T-cell (primary cell): ENCODE data around the gene PSMB3. TPM values are rescaled to one million over a fixed set of nuclear protein-coding genes. Genes with fewer than 3 reads are reported as not detected.

Experiments used
- ATAC-seq, 4 experiments: fragments of 200-7000 bp in 3 of 4; fragments of 150-1000 bp in 1 of 4; cut with Tn5 transposase; replicated peaks in 1 of 4; 1 replicate in 3 of 4; 2 replicates in 1 of 4; pipeline ENCODE4 v1.10.0; 2021; ENCODE audit warnings: moderate library complexity in 3 of 4, mild to moderate bottlenecking in 2 of 4, moderate number of reproducible peaks in 1 of 4
- CTCF ChIA-PET, 2 donors: fragments of 300-600 bp; sonication (Branson Sonifier 250); formaldehyde crosslinking; loops; one replicate each; lab custom pipeline; 2022; ENCODE audit warnings: antibody characterized with exemption in 2 of 2; lab: Charles Lee
- POLR2A ChIA-PET, 2 donors: fragments of 300-600 bp; sonication (Branson Sonifier 250); formaldehyde crosslinking; loops; one replicate each; lab custom pipeline; 2022; ENCODE audit warnings: antibody characterized with exemption in 2 of 2; lab: Charles Lee
- DNase-seq, 35 experiments: peaks; one replicate each; pipeline versions ENCODE4 v3.0.0 to v3.0.0-alpha.2; 2013 to 2023
- H3K27ac ChIP-seq: one replicate; pipeline ENCODE4 v1.5.1; 2013; ENCODE audit warnings: low read length
- H3K27me3 ChIP-seq, 2 experiments: replicated peaks in 1 of 2; 1 replicate in 1 of 2; 2 replicates in 1 of 2; pipeline versions ENCODE4 v1.6.1 to v1.7.0; 2013; ENCODE audit warnings: low read length in 1 of 2, mixed read lengths in 1 of 2; ENCODE audit not compliant: control insufficient read depth in 2 of 2, insufficient read depth in 2 of 2; ENCODE audit errors: extremely low read depth in 1 of 2
- H3K36me3 ChIP-seq, 2 donors: 1 replicate in 1 of 2; 2 replicates in 1 of 2; pipeline versions ENCODE4 v1.6.1 to v1.7.0; 2013; ENCODE audit warnings: low read length in 1 of 2; ENCODE audit not compliant: control insufficient read depth in 2 of 2, insufficient read depth in 1 of 2; ENCODE audit errors: extremely low read depth in 1 of 2
- H3K4me1 ChIP-seq, 2 experiments: 1 replicate in 1 of 2; 2 replicates in 1 of 2; pipeline versions ENCODE4 v1.6.1 to v1.7.0; 2013; ENCODE audit warnings: low read length in 2 of 2, mixed read lengths in 1 of 2; ENCODE audit not compliant: insufficient read depth in 2 of 2, control insufficient read depth in 1 of 2; ENCODE audit errors: extremely low read depth in 1 of 2
- H3K4me3 ChIP-seq, 2 donors: 1 replicate in 1 of 2; 2 replicates in 1 of 2; pipeline versions ENCODE4 v1.5.1 to v1.7.0; 2013; ENCODE audit warnings: mild to moderate bottlenecking in 2 of 2, low read length in 1 of 2, moderate library complexity in 1 of 2; ENCODE audit not compliant: control insufficient read depth in 1 of 2; ENCODE audit errors: extremely low read depth in 1 of 2
- H3K9me3 ChIP-seq: 2 replicates; pipeline ENCODE4 v1.7.0; 2013
- H3K27ac Mint-ChIP-seq, 2 donors: one replicate each; pipeline ENCODE4 v1.8.0; 2020 to 2021; ENCODE audit warnings: mild to moderate bottlenecking in 2 of 2, mixed read lengths in 2 of 2
- H3K27me3 Mint-ChIP-seq, 2 donors: one replicate each; pipeline ENCODE4 v1.8.0; 2021 to 2022; ENCODE audit warnings: mixed read lengths in 2 of 2
- H3K36me3 Mint-ChIP-seq: one replicate; pipeline ENCODE4 v1.8.0; 2021; ENCODE audit warnings: mixed read lengths
- H3K4me1 Mint-ChIP-seq, 3 donors: one replicate each; pipeline ENCODE4 v1.8.0; 2020 to 2022; ENCODE audit warnings: mixed read lengths in 3 of 3, mild to moderate bottlenecking in 1 of 3
- H3K4me3 Mint-ChIP-seq, 3 donors: one replicate each; pipeline ENCODE4 v1.8.0; 2020 to 2022; ENCODE audit warnings: mild to moderate bottlenecking in 3 of 3, mixed read lengths in 3 of 3, moderate library complexity in 3 of 3
- H3K9me3 Mint-ChIP-seq, 3 donors: one replicate each; pipeline ENCODE4 v1.8.0; 2020 to 2022; ENCODE audit warnings: mixed read lengths in 3 of 3
- WGBS: methylation state at CpG from one replicate; pipeline ENCODE4 v1.1.5; 2013; ENCODE audit warnings: missing lambda C conversion rate; ENCODE audit not compliant: insufficient coverage; 5-methylcytosine and 5-hydroxymethylcytosine counted together
- total RNA-seq, 35 experiments: library from RNA in 6 of 35; stranded (reverse) in 6 of 35; fragments of 120-200 nt in 1 of 35; gene quantifications; one replicate each; pipeline versions ENCODE4 v1.2.1 to v1.2.4 and lab custom pipeline; 2013 to 2026

Gene PSMB3
- total RNA-seq, 5 donors from 2014 or later (not counting 1 experiment from before 2014, with no cell fraction given): 81.2 to 116 (median 104) TPM

DNA sequence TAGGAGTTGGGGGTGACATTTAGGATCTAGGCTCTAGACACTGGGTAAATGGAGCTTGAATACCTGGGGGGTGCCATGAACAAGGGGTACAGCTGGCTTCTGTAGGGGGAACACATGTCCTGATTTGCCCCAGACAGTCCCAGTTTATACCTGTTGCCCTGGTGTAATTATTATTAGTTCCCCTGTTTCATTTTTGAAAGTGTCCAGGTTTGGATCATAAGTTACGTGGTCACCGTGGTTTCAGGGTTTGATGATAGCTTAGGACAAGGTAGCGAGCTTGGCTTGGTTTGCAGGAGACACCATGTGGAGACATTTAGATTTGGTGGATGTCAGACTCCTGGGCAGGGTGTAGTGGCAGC lies 42.0 kb upstream of the PSMB3 start:
- peaks cover 45 to 56% (median 54%) of the 10 kb centered on the region in 3 donors for H3K4me1 Mint-ChIP-seq
- DNase-seq (no peak), ATAC-seq (no peak)
- H3K27me3 ChIP-seq: no peaks in the 10 kb centered on the region
- CTCF ChIA-PET: interaction anchor here (0.5 to 1.8 kb wide), 3 partner anchors 18 to 32 kb away, joined by 3 to 6 read pairs (median 3); no protein-coding TSS in a partner anchor
- H3K9me3 ChIP-seq: no peaks in the 10 kb centered on the region
- H3K27ac Mint-ChIP-seq: peak overlapping the region; percentile 66 to 69
- no peaks in the 10 kb centered on the region for H3K9me3 Mint-ChIP-seq
- H3K4me3 ChIP-seq: no peak overlapping the region
- H3K4me1 ChIP-seq: peaks cover 14 to 69% of the 10 kb centered on the region in 2 experiments
- POLR2A ChIA-PET: no interaction called here
- H3K36me3 ChIP-seq: peaks cover 31 to 82% of the 10 kb centered on the region in 2 donors
- 100% methylated on average over 3 of the region's 3 CpGs for WGBS
- no peak overlapping the region for H3K4me3 Mint-ChIP-seq
- no peak overlapping the region for H3K27ac ChIP-seq
- H3K36me3 Mint-ChIP-seq: peaks cover 47% of the 10 kb centered on the region
- H3K27me3 Mint-ChIP-seq: no peaks in the 10 kb centered on the region

DNA sequence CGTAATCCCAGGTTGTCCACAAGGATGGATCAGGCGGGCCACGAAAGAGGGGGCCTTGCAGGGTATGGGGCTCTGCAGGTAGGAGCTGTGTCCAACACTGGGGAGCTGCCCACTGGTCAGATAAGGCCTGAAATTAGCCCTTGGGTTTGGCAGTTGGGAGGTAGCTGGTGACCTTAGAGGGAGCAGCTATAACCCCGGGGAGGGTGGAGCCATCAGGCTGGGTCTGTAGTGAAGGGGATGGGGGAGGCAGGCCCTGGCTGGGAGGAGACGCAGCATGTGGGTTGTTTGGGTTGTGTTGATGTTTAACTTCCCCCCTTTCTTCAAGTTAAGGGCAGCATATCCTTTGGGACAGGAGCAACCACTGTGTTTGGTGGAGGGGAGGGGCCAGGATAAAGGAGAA lies 41.6 kb upstream of the PSMB3 start:
- Mint-ChIP-seq H3K27ac (peak overlapping the region; percentile 34 to 52), H3K4me1 (peaks cover 45 to 58% (median 56%) of the 10 kb centered on the region in 3 donors), H3K4me3 (no peak overlapping the region), H3K36me3 (peaks cover 51% of the 10 kb centered on the region), H3K27me3 (no peaks in the 10 kb centered on the region), H3K9me3 (no peaks in the 10 kb centered on the region)
- POLR2A ChIA-PET: no interaction called here
- Histone ChIP-seq H3K4me1 (peaks cover 14 to 71% of the 10 kb centered on the region in 2 experiments), H3K27ac (no peak overlapping the region), H3K27me3 (no peaks in the 10 kb centered on the region), H3K9me3 (no peaks in the 10 kb centered on the region), H3K36me3 (peaks cover 33 to 86% of the 10 kb centered on the region in 2 donors), H3K4me3 (no peak overlapping the region)
- CTCF ChIA-PET: interaction anchor here in 1 of 2 donors (0.6 to 1.8 kb wide), 2 partner anchors 17 to 32 kb away, joined by 3 to 6 read pairs; no protein-coding TSS in a partner anchor
- WGBS: 95% methylated on average over 4 of the region's 5 CpGs
- DNase-seq (no peak), ATAC-seq (no peak)

DNA sequence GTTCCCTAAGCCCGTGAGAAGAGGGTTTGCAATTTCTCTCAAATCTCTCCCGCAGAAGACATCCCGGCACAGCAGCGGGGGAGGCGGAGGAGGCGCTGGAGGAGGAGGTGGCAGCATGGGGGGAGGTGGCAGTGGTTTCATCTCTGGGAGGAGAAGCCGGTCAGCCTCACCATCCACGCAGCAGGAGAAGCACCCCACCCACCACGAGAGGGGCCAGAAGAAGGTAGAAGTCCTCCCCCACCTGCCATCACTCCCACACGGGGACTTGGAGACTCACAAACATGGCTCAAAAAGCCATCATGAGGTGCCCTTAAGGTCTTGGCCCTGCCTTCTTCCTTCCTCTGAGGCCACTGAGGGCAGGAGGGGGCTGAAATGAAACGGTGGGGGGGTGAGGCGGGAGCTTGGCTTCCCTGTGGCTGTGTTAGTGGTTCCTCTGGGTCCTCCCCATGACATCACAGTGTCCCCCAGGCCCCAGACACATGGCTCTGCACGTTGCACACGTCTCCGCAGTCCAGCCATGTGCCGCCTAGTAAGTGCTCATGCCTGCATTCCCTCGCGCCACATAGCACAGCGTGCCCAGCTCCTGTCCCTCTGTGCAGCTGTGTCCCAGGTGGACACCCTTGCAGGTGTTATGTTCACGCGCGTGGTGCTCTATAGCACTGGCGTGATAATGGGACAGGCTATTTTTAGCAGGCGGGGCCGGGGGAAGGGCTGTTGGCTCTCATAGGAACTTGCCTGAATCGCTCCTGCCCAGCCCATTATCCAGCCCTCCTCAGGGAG lies 40.6 kb upstream of the PSMB3 start:
- H3K4me1 Mint-ChIP-seq: peaks cover 40 to 51% (median 50%) of the 10 kb centered on the region in 3 donors
- peak overlapping the region in 1 of 2 donors; percentile 28 for H3K27ac Mint-ChIP-seq
- WGBS: 85% methylated on average over 15 of the region's 26 CpGs
- ChIA-PET POLR2A (no interaction called here), CTCF (interaction anchor here in 1 of 2 donors (0.5 kb wide), 1 partner anchor 36 kb away, joined by 3 read pairs; no protein-coding TSS in a partner anchor)
- no peak overlapping the region for H3K4me3 Mint-ChIP-seq
- no peak overlapping the region for H3K4me3 ChIP-seq
- H3K9me3 Mint-ChIP-seq: no peaks in the 10 kb centered on the region
- no peaks in the 10 kb centered on the region for H3K27me3 Mint-ChIP-seq
- DNase-seq: no peak
- no peaks in the 10 kb centered on the region for H3K27me3 ChIP-seq
- peaks cover 14 to 69% of the 10 kb centered on the region in 2 experiments for H3K4me1 ChIP-seq
- H3K36me3 ChIP-seq: peaks cover 42 to 96% of the 10 kb centered on the region in 2 donors
- no peaks in the 10 kb centered on the region for H3K9me3 ChIP-seq
- no peak for ATAC-seq
- peaks cover 55% of the 10 kb centered on the region for H3K36me3 Mint-ChIP-seq
- H3K27ac ChIP-seq: no peak overlapping the region

DNA sequence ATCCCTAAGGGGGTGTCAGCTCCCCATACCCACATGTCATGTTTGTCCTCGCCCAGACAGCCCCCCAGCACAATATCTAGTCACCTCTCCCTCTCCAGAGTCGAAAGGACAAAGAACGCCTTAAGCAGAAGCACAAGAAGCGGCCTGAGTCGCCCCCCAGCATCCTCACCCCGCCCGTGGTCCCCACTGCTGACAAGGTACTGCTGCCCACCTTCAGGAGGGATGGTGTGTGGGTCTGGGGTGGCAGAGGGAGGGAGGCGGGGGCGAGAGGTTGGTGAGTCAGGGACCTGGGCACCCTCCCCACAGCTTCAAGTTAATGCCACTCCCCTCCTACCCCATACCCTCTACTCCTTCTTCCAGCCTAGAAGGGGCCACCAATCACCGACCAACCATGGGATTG lies 39.9 kb upstream of the PSMB3 start:
- H3K36me3 Mint-ChIP-seq: peaks cover 60% of the 10 kb centered on the region
- Histone ChIP-seq H3K27me3 (no peaks in the 10 kb centered on the region), H3K36me3 (peaks cover 43 to 98% of the 10 kb centered on the region in 2 donors), H3K27ac (no peak overlapping the region), H3K4me1 (peaks cover 11 to 68% of the 10 kb centered on the region in 2 experiments), H3K9me3 (no peaks in the 10 kb centered on the region), H3K4me3 (no peak overlapping the region)
- H3K27ac Mint-ChIP-seq: no peak overlapping the region
- ATAC-seq: no peak
- H3K27me3 Mint-ChIP-seq: no peaks in the 10 kb centered on the region
- H3K4me3 Mint-ChIP-seq: no peak overlapping the region
- WGBS: 100% methylated on average over 1 of the region's 10 CpGs
- H3K4me1 Mint-ChIP-seq: peaks cover 35 to 46% (median 44%) of the 10 kb centered on the region in 3 donors
- ChIA-PET POLR2A (no interaction called here), CTCF (no interaction called here)
- DNase-seq: no peak
- no peaks in the 10 kb centered on the region for H3K9me3 Mint-ChIP-seq

DNA sequence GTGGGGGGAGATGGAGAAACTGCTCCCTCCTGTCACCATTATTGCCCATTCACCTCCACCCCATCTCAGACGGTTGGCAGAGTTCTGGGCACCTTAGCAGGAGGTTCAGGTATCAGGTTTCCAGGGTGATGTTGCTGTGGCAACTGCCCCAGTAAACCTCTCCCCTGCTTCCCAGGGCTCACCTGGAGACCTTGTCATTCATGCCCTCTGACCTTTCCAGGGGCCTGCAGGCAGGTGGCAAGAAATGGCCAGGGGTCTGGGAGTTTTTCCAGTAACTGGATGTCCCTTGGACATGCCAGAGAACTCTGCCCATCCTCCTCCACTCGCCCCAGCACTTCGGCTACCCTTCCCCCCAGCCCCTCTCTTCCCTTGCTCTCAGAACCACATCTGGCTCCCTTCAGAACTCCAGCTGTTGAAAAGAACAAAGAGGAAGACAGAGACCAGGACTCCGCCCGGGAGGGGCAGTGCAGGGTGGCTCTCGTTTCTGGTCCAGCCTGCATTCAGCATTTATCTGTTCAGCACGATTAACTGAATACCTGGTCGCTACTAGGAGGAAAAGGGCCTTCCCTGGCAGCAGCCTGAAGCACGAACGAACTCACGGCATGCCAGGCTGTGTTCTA lies 39.0 kb upstream of the PSMB3 start:
- H3K4me1 Mint-ChIP-seq: peaks cover 34 to 41% (median 37%) of the 10 kb centered on the region in 3 donors
- H3K4me1 ChIP-seq: peaks cover 10 to 65% of the 10 kb centered on the region in 2 experiments
- peaks cover 40 to 97% of the 10 kb centered on the region in 2 donors for H3K36me3 ChIP-seq
- H3K27ac Mint-ChIP-seq: no peak overlapping the region
- H3K4me3 ChIP-seq: no peak overlapping the region
- DNase-seq (no peak), ATAC-seq (no peak)
- H3K9me3 ChIP-seq: no peaks in the 10 kb centered on the region
- no peaks in the 10 kb centered on the region for H3K9me3 Mint-ChIP-seq
- peaks cover 56% of the 10 kb centered on the region for H3K36me3 Mint-ChIP-seq
- H3K27me3 Mint-ChIP-seq: no peaks in the 10 kb centered on the region
- WGBS: 95% methylated on average over 2 of the region's 11 CpGs
- ChIA-PET CTCF (no interaction called here), POLR2A (no interaction called here)
- no peaks in the 10 kb centered on the region for H3K27me3 ChIP-seq
- no peak overlapping the region for H3K4me3 Mint-ChIP-seq
- H3K27ac ChIP-seq: no peak overlapping the region

DNA sequence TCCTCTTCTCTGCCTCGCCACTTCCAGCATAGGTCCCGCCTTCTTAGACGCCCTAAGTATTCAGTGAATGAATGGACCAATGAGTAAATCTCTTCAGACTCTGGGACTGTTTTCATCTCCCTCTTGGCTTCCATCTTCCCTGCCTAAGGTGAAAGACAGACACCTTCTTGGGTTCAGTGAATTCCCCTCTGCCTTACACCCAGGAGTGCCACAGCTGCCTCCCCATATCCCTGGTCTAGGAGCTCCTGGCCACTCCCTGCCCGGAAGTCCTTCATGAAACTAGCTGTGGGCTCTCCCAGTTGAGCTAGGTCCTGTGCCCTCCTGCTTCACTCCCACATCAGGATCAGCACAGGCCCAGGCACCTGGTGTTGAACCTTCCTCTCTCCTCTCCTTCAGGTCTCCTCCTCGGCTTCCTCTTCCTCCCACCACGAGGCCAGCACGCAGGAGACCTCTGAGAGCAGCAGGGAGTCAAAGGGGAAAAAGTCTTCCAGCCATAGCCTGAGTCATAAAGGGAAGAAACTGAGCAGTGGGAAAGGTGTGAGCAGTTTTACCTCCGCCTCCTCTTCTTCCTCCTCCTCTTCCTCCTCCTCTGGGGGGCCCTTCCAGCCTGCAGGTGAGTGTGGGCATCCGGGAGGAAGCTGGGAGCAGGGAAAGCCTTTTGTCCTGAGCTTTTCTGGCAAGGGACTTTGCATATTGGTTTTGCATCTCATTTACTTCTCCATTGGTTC lies 37.2 kb upstream of the PSMB3 start:
- WGBS: 82% methylated on average over 1 of the region's 9 CpGs
- ATAC-seq: no peak
- H3K27ac Mint-ChIP-seq: peak overlapping the region; percentile 68 to 72
- Histone ChIP-seq H3K36me3 (peaks cover 38 to 96% of the 10 kb centered on the region in 2 donors), H3K27ac (peak overlapping the region; percentile 20), H3K4me1 (peaks cover 6 to 61% of the 10 kb centered on the region in 2 experiments), H3K27me3 (no peaks in the 10 kb centered on the region), H3K4me3 (no peak overlapping the region), H3K9me3 (no peaks in the 10 kb centered on the region)
- ChIA-PET CTCF (interaction anchor here in 1 of 2 donors (0.5 kb wide), 1 partner anchor 339 kb away, joined by 4 read pairs; no protein-coding TSS in a partner anchor), POLR2A (no interaction called here)
- no peak overlapping the region for H3K4me3 Mint-ChIP-seq
- DNase-seq: no peak
- H3K9me3 Mint-ChIP-seq: no peaks in the 10 kb centered on the region
- peaks cover 50% of the 10 kb centered on the region for H3K36me3 Mint-ChIP-seq
- no peaks in the 10 kb centered on the region for H3K27me3 Mint-ChIP-seq
- H3K4me1 Mint-ChIP-seq: peaks cover 28 to 34% (median 28%) of the 10 kb centered on the region in 3 donors
